GM21515 (cell line): ENCODE data around the gene C5orf47.

Experiments used
- ATAC-seq: cut with Tn5 transposase; IDR thresholded peaks from one replicate; pipeline ENCODE4 v1.9.1; 2021; ENCODE audit not compliant: unreplicated experiment

The C5orf47 gene

GRCh38 chr5:174022384-174023095 lies 33.6 kb downstream of the C5orf47 start:
- no peak for ATAC-seq

GRCh38 chr5:174030286-174030685 lies 41.3 kb downstream of the C5orf47 start:
- no peak for ATAC-seq

- ATAC-seq, result no peak
These were observed 55.7 kb downstream of the C5orf47 start for GRCh38 chr5:174044466-174045254.

GRCh38 chr5:174045470-174046025 lies 56.6 kb downstream of the C5orf47 start, which contains the start of gene NSG2:
Gene NSG2, plus strand, starts transcription at chr5:174045706. Its CDS starts 1,050 bp downstream, at chr5:174046756.
- ATAC-seq, result peak; percentile 93

GRCh38 chr5:174046558-174046957 lies 57.6 kb downstream of the C5orf47 start:
- ATAC-seq, result no peak

GRCh38 chr5:174047472-174048099 lies 58.6 kb downstream of the C5orf47 start:
- ATAC-seq, result no peak

- no peak for ATAC-seq
These were observed 63.7 kb downstream of the C5orf47 start for GRCh38 chr5:174052636-174053035.

GRCh38 chr5:174053905-174054304 lies 64.9 kb downstream of the C5orf47 start:
- ATAC-seq, result no peak
